ENCODE measurements around the gene LRMDA. TPM values are rescaled to one million over a fixed set of nuclear protein-coding genes. Genes with fewer than 3 reads are reported as not detected.

Gene LRMDA
- polyA plus RNA-seq, 3 donors = 39.8 to 59.6 (median 56.4) TPM

DNA sequence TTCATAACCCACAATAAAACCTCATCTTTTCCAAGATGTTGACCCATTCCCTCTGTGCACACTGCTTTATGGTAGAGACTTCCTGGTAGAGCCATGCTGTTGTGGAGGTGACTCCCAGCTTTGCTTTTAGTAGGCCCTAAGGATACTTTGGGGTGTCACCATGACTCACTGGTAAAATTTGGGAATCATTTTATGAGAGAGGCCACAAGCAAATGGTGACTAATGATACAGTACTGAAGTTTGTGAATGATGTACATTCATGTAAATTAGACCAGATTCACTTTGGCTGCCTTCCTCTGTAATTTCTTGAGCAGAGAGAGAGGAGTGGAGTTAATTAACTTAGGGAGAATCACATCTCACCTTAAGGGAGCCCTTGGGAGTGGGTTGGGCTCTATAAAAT is 686.5 kb downstream of the LRMDA start:
- Mint-ChIP-seq H3K27me3 (ENCODE audit: low read depth in 3 of 3) (no peaks in the 10 kb centered on the region), H3K4me3 (no peak overlapping the region), H3K27ac (peak overlapping the region in 1 of 7 donors; percentile 15), H3K9me3 (no peaks in the 10 kb centered on the region), H3K36me3 (peaks cover 4 to 6% of the 10 kb centered on the region in 2 donors), H3K4me1 (no peaks in the 10 kb centered on the region)
- H3K4me1 ChIP-seq (ENCODE audit: control insufficient read depth in 1 of 2, insufficient read depth in 2 of 2, low read length in 2 of 2) = no peaks in the 10 kb centered on the region
- no peaks in the 10 kb centered on the region for H3K9me3 ChIP-seq (replicated peaks in 1 of 2; ENCODE audit: control insufficient read depth in 1 of 2, insufficient read depth in 1 of 2, low read length in 2 of 2)
- no peaks in the 10 kb centered on the region for H3K79me2 ChIP-seq (ENCODE audit: insufficient read depth, low read length)
- no peaks in the 10 kb centered on the region for H3K36me3 ChIP-seq (replicated peaks in 1 of 2; ENCODE audit: control insufficient read depth in 1 of 2, insufficient read depth in 2 of 2, low read length in 2 of 2)
- intact Hi-C loops (cut with micrococcal nuclease) = no loop called here
- no peak overlapping the region for H2AFZ ChIP-seq (ENCODE audit: insufficient read depth, low read depth, low read length, poor library complexity, severe bottlenecking)
- no peaks in the 10 kb centered on the region for H3K27me3 ChIP-seq (ENCODE audit: control insufficient read depth in 2 of 2, insufficient read depth in 2 of 2, low read length in 2 of 2)
- DNase-seq = no peak
- H3K27ac ChIP-seq (ENCODE audit: low read depth in 1 of 2, low read length in 2 of 2) = no peak overlapping the region
- TF ChIP-seq, protein P1, sequence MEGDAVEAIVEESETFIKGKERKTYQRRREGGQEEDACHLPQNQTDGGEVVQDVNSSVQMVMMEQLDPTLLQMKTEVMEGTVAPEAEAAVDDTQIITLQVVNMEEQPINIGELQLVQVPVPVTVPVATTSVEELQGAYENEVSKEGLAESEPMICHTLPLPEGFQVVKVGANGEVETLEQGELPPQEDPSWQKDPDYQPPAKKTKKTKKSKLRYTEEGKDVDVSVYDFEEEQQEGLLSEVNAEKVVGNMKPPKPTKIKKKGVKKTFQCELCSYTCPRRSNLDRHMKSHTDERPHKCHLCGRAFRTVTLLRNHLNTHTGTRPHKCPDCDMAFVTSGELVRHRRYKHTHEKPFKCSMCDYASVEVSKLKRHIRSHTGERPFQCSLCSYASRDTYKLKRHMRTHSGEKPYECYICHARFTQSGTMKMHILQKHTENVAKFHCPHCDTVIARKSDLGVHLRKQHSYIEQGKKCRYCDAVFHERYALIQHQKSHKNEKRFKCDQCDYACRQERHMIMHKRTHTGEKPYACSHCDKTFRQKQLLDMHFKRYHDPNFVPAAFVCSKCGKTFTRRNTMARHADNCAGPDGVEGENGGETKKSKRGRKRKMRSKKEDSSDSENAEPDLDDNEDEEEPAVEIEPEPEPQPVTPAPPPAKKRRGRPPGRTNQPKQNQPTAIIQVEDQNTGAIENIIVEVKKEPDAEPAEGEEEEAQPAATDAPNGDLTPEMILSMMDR (IDR thresholded peaks at IDR 0.05) = no peak
- H3K4me3 ChIP-seq (replicated peaks in 1 of 3; ENCODE audit: low read depth in 2 of 3, low read length in 3 of 3) = no peak overlapping the region
- no peaks in the 10 kb centered on the region for H4K20me1 ChIP-seq (ENCODE audit: insufficient read depth, low read length)
- no peak overlapping the region for H3K4me2 ChIP-seq (replicated peaks; ENCODE audit: extremely low read depth, low read length, poor library complexity, severe bottlenecking)
- H3K9ac ChIP-seq (ENCODE audit: insufficient read depth, low read length, poor library complexity, severe bottlenecking) = no peak overlapping the region

DNA sequence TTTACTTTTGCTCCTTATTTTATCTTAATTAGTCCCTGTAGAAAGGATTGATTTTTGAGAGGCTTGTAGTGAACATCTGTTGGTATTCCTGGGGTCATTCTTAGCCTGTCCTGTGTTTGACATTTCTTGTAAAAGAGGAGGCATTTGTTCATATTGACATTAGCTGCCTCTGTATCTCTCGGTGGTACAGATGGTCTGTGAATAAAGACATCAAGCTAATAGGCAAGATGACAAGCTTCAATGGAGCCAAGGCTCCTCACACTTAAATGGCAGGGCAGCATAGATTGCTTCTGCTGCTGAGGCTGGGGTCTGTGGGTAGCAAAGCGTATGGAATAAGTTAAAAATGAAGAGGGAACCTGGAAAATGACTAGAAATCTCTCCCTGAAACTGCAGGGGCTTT is 687.6 kb downstream of the LRMDA start:
- H3K9me3 Mint-ChIP-seq = no peaks in the 10 kb centered on the region
- peaks cover 0 to 6% of the 10 kb centered on the region in 2 donors for H3K36me3 Mint-ChIP-seq
- TF ChIP-seq, protein P1 (IDR thresholded peaks at IDR 0.05) = no peak
- Histone ChIP-seq H3K9ac (ENCODE audit: insufficient read depth, low read length, poor library complexity, severe bottlenecking) (no peak overlapping the region), H3K4me1 (ENCODE audit: control insufficient read depth in 1 of 2, insufficient read depth in 2 of 2, low read length in 2 of 2) (no peaks in the 10 kb centered on the region), H2AFZ (ENCODE audit: insufficient read depth, low read depth, low read length, poor library complexity, severe bottlenecking) (no peak overlapping the region), H3K36me3 (replicated peaks in 1 of 2; ENCODE audit: control insufficient read depth in 1 of 2, insufficient read depth in 2 of 2, low read length in 2 of 2) (no peaks in the 10 kb centered on the region), H4K20me1 (ENCODE audit: insufficient read depth, low read length) (no peaks in the 10 kb centered on the region), H3K27ac (ENCODE audit: low read depth in 1 of 2, low read length in 2 of 2) (no peak overlapping the region), H3K4me3 (replicated peaks in 1 of 3; ENCODE audit: low read depth in 2 of 3, low read length in 3 of 3) (no peak overlapping the region), H3K9me3 (replicated peaks in 1 of 2; ENCODE audit: control insufficient read depth in 1 of 2, insufficient read depth in 1 of 2, low read length in 2 of 2) (no peaks in the 10 kb centered on the region), H3K27me3 (ENCODE audit: control insufficient read depth in 2 of 2, insufficient read depth in 2 of 2, low read length in 2 of 2) (no peaks in the 10 kb centered on the region), H3K79me2 (ENCODE audit: insufficient read depth, low read length) (no peaks in the 10 kb centered on the region), H3K4me2 (replicated peaks; ENCODE audit: extremely low read depth, low read length, poor library complexity, severe bottlenecking) (no peak overlapping the region)
- H3K27me3 Mint-ChIP-seq (ENCODE audit: low read depth in 3 of 3) = no peaks in the 10 kb centered on the region
- DNase-seq = no peak
- no peaks in the 10 kb centered on the region for H3K4me1 Mint-ChIP-seq
- H3K4me3 Mint-ChIP-seq = no peak overlapping the region
- no peak overlapping the region for H3K27ac Mint-ChIP-seq
- no CpG with 5 or more reads among the region's 2 CpGs for WGBS (ENCODE audit: insufficient coverage)
- intact Hi-C loops (cut with micrococcal nuclease) = no loop called here

All from CD14-positive monocyte (primary cell).